Mesothelial cell of epicardium (in vitro differentiated cells): ENCODE measurements around the gene UXS1. TPM values are rescaled to one million over a fixed set of nuclear protein-coding genes. Genes with fewer than 3 reads are reported as not detected.

Experiments used
- DNase-seq, 2 experiments: peaks; one replicate each; pipeline ENCODE4 v3.0.0; 2021; ENCODE audit warnings: low spot score in 2 of 2; ENCODE audit not compliant: unreplicated experiment in 2 of 2
- H3K27ac Mint-ChIP-seq: 2 replicates; pipeline ENCODE4 v1.8.0; 2021; ENCODE audit warnings: mixed read lengths
- H3K27me3 Mint-ChIP-seq: 2 replicates; pipeline ENCODE4 v1.8.0; 2021; ENCODE audit warnings: low read depth, mixed read lengths
- H3K36me3 Mint-ChIP-seq: 2 replicates; pipeline ENCODE4 v1.8.0; 2021; ENCODE audit warnings: mixed read lengths
- H3K4me1 Mint-ChIP-seq: 2 replicates; pipeline ENCODE4 v1.8.0; 2021; ENCODE audit warnings: mixed read lengths
- H3K4me3 Mint-ChIP-seq: 2 replicates; pipeline ENCODE4 v1.8.0; 2021; ENCODE audit warnings: mild to moderate bottlenecking, moderate library complexity, mixed read lengths
- H3K9me3 Mint-ChIP-seq: 2 replicates; pipeline ENCODE4 v1.8.0; 2021; ENCODE audit warnings: mixed read lengths
- total RNA-seq: library from RNA; stranded (reverse); gene quantifications from 3 replicates; pipeline ENCODE4 v1.2.1, GENCODE V29; 2021
- TF ChIP-seq, protein P1 (sequence below): fragments of 200-600 bp; sonication (generic); IDR thresholded peaks from one replicate; pipeline ENCODE4 v1.5.0; 2021; ENCODE audit warnings: antibody characterized with exemption; ENCODE audit not compliant: unreplicated experiment

The UXS1 gene
- total RNA-seq, 1 donor from 2014 or later, result 52.8 TPM

DNA sequence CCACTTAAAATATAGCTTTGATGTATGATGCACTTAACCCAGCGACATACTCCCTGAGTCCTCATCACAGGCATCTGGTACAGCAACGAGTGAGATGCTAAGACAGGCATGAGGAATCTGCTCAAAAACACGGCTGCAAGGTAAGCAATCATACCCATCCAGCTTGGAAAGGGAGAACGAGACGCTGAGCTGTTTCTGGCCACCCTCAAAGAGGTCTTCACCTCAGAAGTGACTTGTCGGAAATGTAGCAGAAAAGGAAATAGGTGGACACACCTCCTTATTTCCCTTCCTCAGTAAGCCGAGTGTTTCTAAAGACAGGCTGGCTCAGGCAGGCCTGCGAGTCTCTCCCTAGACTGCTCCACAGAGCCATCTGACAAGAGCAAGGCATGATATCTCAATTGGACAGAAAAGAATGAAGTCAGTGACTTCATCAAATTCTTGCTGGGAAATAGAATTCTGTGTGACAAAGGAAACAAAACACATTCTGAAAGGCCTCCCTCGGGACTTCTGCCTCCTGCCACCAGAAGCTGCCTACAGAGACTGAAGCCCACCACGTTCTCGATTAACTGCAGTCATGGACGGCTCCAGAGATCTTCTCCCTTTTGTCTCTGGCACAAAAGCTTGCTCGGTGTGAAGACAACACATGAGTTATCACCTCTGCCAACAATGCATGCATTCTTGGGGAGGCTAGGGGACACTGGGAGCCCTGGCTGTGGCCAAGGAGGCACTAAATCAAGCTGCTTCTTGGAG is 84.3 kb downstream of the UXS1 start:
- no peak overlapping the region for H3K27ac Mint-ChIP-seq
- H3K4me3 Mint-ChIP-seq, result no peak overlapping the region
- H3K9me3 Mint-ChIP-seq, result no peaks in the 10 kb centered on the region
- no peak for DNase-seq
- H3K4me1 Mint-ChIP-seq, result no peaks in the 10 kb centered on the region
- H3K27me3 Mint-ChIP-seq, result no peaks in the 10 kb centered on the region
- H3K36me3 Mint-ChIP-seq, result peaks cover 15% of the 10 kb centered on the region
- TF ChIP-seq, protein P1, sequence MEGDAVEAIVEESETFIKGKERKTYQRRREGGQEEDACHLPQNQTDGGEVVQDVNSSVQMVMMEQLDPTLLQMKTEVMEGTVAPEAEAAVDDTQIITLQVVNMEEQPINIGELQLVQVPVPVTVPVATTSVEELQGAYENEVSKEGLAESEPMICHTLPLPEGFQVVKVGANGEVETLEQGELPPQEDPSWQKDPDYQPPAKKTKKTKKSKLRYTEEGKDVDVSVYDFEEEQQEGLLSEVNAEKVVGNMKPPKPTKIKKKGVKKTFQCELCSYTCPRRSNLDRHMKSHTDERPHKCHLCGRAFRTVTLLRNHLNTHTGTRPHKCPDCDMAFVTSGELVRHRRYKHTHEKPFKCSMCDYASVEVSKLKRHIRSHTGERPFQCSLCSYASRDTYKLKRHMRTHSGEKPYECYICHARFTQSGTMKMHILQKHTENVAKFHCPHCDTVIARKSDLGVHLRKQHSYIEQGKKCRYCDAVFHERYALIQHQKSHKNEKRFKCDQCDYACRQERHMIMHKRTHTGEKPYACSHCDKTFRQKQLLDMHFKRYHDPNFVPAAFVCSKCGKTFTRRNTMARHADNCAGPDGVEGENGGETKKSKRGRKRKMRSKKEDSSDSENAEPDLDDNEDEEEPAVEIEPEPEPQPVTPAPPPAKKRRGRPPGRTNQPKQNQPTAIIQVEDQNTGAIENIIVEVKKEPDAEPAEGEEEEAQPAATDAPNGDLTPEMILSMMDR, result no peak

DNA sequence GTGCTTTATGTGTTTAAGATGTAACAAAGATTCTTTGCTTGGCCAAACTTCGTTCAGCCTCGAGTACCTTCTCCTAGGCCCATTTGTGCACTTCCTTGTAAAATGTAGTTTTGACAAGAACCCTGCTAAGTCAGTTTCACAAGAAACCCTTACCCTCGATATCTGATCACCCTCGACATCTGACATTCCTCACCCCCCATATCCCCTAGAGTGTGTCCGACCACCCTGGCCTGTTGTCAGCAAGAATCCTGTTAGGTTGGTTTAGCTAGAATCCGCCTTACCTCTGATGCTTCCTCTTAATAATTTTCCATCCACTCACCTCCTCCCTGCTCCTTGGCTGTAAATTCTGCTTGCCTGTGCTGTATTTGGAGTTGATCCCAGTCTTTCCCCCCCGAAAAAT is 85.3 kb downstream of the UXS1 start:
- peaks cover 15% of the 10 kb centered on the region for H3K36me3 Mint-ChIP-seq
- no peaks in the 10 kb centered on the region for H3K27me3 Mint-ChIP-seq
- no peaks in the 10 kb centered on the region for H3K4me1 Mint-ChIP-seq
- no peak for DNase-seq
- H3K9me3 Mint-ChIP-seq, result no peaks in the 10 kb centered on the region
- no peak overlapping the region for H3K4me3 Mint-ChIP-seq
- TF ChIP-seq, protein P1, result no peak
- no peak overlapping the region for H3K27ac Mint-ChIP-seq

DNA sequence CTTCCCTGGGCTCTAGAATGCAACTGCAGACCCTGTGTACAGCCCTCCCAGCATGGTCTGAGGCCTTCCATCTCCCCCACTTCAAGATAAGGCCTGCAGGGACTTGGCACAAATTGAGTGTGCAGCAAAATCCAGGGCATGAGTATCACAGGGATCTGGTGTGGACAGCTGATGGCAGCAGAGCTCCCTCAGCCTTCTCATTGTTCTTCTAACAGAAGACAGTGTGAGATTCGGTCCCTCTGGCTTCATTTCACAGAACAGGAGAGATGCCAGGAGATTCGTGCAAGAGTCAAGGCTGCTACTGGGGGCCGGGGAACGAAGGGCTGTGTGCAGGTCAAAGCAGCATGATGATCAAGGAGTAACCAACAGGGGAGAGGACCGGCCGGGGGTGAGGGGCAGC is 85.8 kb downstream of the UXS1 start:
- DNase-seq, result no peak
- no peak overlapping the region for H3K4me3 Mint-ChIP-seq
- TF ChIP-seq, protein P1, result no peak
- H3K9me3 Mint-ChIP-seq, result no peaks in the 10 kb centered on the region
- H3K4me1 Mint-ChIP-seq, result no peaks in the 10 kb centered on the region
- H3K27ac Mint-ChIP-seq, result no peak overlapping the region
- H3K27me3 Mint-ChIP-seq, result no peaks in the 10 kb centered on the region
- H3K36me3 Mint-ChIP-seq, result peaks cover 15% of the 10 kb centered on the region

DNA sequence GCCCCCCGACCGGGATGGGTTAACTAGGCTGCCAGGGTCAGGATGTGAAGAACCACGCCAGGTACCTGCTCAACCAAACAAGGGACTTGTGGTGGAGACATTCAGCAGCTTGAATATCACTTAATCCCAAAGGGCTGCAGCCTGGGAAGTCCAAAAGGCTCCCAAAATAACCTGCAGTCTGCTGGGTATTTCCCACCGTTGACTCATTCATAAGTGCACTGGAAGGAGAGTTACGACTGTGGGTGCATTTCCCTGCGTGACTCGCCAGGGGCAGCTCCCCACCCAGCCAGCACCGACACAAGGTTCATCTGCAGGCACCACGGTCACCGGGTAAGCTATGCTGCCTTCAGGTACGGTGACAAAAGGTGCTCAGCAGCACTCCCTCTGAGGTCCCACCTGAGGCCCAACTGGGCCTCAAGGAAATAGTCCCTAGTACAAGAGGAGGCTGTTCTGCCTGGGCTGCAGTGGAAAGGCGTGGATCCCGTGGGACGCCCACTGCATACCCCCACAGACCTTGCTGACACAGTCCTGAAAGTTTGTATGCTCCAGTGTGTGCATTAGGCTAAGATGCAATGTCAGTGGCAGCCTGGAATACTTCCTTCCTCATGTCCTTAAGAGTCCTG is 86.5 kb downstream of the UXS1 start:
- no peaks in the 10 kb centered on the region for H3K27me3 Mint-ChIP-seq
- peaks cover 13% of the 10 kb centered on the region for H3K36me3 Mint-ChIP-seq
- no peaks in the 10 kb centered on the region for H3K4me1 Mint-ChIP-seq
- no peaks in the 10 kb centered on the region for H3K9me3 Mint-ChIP-seq
- no peak overlapping the region for H3K27ac Mint-ChIP-seq
- TF ChIP-seq, protein P1, result no peak
- no peak for DNase-seq
- no peak overlapping the region for H3K4me3 Mint-ChIP-seq

DNA sequence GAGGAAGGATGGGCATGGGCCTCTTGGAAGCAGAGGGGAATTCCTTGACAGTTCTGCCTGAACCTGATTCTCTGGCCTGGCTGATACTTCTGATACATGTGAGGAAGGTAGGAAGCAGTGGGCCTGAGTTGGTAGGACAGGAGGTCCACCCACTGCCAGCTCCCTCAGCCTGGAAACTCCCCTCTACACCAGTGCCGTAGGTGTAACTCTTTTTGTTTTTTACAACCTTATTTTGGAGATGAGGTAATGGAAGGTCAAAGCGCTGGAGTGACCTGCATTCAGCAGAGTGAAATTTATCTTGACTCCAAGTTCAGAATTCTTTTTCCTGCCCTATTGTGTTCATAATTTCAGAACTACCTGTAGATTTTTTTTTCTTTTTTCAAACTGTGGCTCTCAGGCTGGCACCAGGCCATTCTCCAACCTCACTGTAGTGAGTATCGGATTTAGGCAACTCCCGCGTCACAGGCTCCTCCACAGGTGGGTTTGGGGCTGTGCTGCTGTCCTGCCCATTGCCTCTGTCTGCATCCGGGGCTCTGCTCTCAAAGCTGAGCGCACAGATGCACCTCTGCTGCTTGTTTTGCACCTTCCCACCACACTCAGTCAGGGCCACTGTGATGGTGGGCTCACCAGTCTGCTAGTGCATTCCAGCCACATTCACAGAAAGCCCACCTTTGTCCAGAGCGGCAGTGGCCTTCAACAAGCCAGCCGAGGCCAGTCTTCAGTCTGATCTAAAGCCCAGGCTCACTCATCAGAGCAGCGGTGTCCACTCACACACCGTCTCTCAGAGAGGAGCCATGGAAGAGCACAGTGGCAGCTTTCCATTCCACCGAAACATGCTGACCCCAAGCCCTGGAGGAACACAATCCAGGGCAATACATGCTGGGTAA is 87.2 kb downstream of the UXS1 start:
- Mint-ChIP-seq H3K4me3 (no peak overlapping the region), H3K27ac (no peak overlapping the region), H3K9me3 (no peaks in the 10 kb centered on the region), H3K4me1 (no peaks in the 10 kb centered on the region), H3K27me3 (no peaks in the 10 kb centered on the region), H3K36me3 (peaks cover 11% of the 10 kb centered on the region)
- TF ChIP-seq, protein P1, result no peak
- DNase-seq, result no peak
